HepG2 (cell line): Measurements from ENCODE around the gene ARHGAP35. TPM values are rescaled to one million over a fixed set of nuclear protein-coding genes. Genes with fewer than 3 reads are reported as not detected.
A peak's percentile ranks its signal among the peaks of the same experiment; 100 is the strongest.

Experiments used
- ATF6 ChIP-seq: sonication (generic); formaldehyde crosslinking; conservative IDR thresholded peaks from 2 replicates; pipeline ENCODE4 v1.4.0; 2020; ENCODE audit warnings: missing genetic modification reagents
- MAF1 ChIP-seq: sonication (generic); formaldehyde crosslinking; IDR thresholded peaks from 2 replicates; pipeline ENCODE4 v1.5.0; 2020; ENCODE audit warnings: missing genetic modification reagents, borderline replicate concordance
- NR0B2 ChIP-seq: sonication (generic); formaldehyde crosslinking; IDR thresholded peaks from 2 replicates; pipeline ENCODE4 v1.4.0; 2020; ENCODE audit warnings: mild to moderate bottlenecking, missing genetic modification reagents
- RBFOX2 ChIP-seq: fragments of 200-400 bp; formaldehyde crosslinking; IDR thresholded peaks from 2 replicates; pipeline ENCODE4 v1.6.1; 2017; ENCODE audit warnings: low read depth, mild to moderate bottlenecking, low read length
- RNF2 ChIP-seq: fragments of 450-650 bp; conservative IDR thresholded peaks from 2 replicates; pipeline ENCODE4 v1.6.1; 2016; ENCODE audit warnings: low read depth
- SIX4 ChIP-seq: sonication (generic); formaldehyde crosslinking; IDR thresholded peaks from 2 replicates; pipeline ENCODE4 v1.4.0; 2020; ENCODE audit warnings: missing genetic modification reagents
- SP140L ChIP-seq: sonication (generic); formaldehyde crosslinking; IDR thresholded peaks from 2 replicates; pipeline ENCODE4 v1.4.0; 2020; ENCODE audit warnings: missing genetic modification reagents, borderline replicate concordance
- TCF7L2 ChIP-seq: IDR thresholded peaks from 2 replicates; pipeline ENCODE4 v1.6.1; 2011; ENCODE audit warnings: mild to moderate bottlenecking, low read depth, low read length, moderate library complexity
- TP53 ChIP-seq: sonication (generic); formaldehyde crosslinking; conservative IDR thresholded peaks from 2 replicates; pipeline ENCODE4 v1.4.0; 2020; ENCODE audit warnings: missing genetic modification reagents
- XRCC5 ChIP-seq: fragments of 200-400 bp; formaldehyde crosslinking; optimal IDR thresholded peaks from 2 replicates; pipeline ENCODE3; 2017; ENCODE audit warnings: mild to moderate bottlenecking, low read length
- ZKSCAN5 ChIP-seq: sonication (generic); formaldehyde crosslinking; IDR thresholded peaks from 2 replicates; pipeline ENCODE4 v1.5.1; 2020; ENCODE audit warnings: mild to moderate bottlenecking, missing genetic modification reagents
- ZMYM2 ChIP-seq: sonication (generic); formaldehyde crosslinking; IDR thresholded peaks from 2 replicates; pipeline ENCODE4 v1.8.0; 2022; ENCODE audit warnings: mild to moderate bottlenecking, missing genetic modification reagents
- ZNF580 ChIP-seq: IDR thresholded peaks from 2 replicates; pipeline ENCODE4 v1.6.1; 2016; ENCODE audit warnings: low read depth, borderline replicate concordance
- ZNF660 ChIP-seq: sonication (generic); formaldehyde crosslinking; IDR thresholded peaks from 2 replicates; pipeline ENCODE4 v1.5.1; 2020; ENCODE audit warnings: mild to moderate bottlenecking, low read depth, missing genetic modification reagents, borderline replicate concordance
- ZNF674 ChIP-seq: sonication (generic); formaldehyde crosslinking; IDR thresholded peaks from 2 replicates; pipeline ENCODE4 v1.5.0; 2020; ENCODE audit warnings: low read depth, mild to moderate bottlenecking, missing genetic modification reagents
- polyA plus RNA-seq, 8 experiments: library from polyadenylated mRNA; depleted of rRNA in 3 of 8; stranded (reverse) in 7 of 8; unstranded in 1 of 8; fragments of >200 nt; fragmentation: Illumina TruSeq in 4 of 8; extraction: Trizol in 4 of 8; gene quantifications; 2 replicates each; pipeline versions ENCODE4 v1.2.1 to v1.2.3, GENCODE V29; 2011 to 2016; ENCODE audit warnings: low read depth in 4 of 8, missing spikeins in 1 of 8, mixed read lengths in 1 of 8; ENCODE audit not compliant: insufficient read depth in 1 of 8
- total RNA-seq, 5 experiments: library from RNA; depleted of rRNA; stranded (reverse); fragments of >200 nt; fragmentation: Illumina TruSeq; extraction: Trizol; gene quantifications; 2 replicates each; pipeline ENCODE4 v1.2.3, GENCODE V29; 2016; ENCODE audit warnings: low read depth in 1 of 5
- TF ChIP-seq, protein P1 (sequence below): sonication (generic); formaldehyde crosslinking; IDR thresholded peaks from 2 replicates; pipeline ENCODE4 v1.4.0; 2020; ENCODE audit warnings: missing genetic modification reagents
- TF ChIP-seq, protein P2 (sequence below): sonication (generic); formaldehyde crosslinking; IDR thresholded peaks from 2 replicates; pipeline ENCODE4 v1.4.0; 2020; ENCODE audit warnings: missing genetic modification reagents, low read depth, mild to moderate bottlenecking, borderline replicate concordance
- TF ChIP-seq, protein P3 (sequence below): sonication (generic); formaldehyde crosslinking; IDR thresholded peaks from 2 replicates; pipeline ENCODE4 v1.8.1; 2023; ENCODE audit warnings: missing genetic modification reagents, inconsistent platforms, borderline replicate concordance
- TF ChIP-seq, protein P4 (sequence below): sonication (generic); formaldehyde crosslinking; IDR thresholded peaks from 2 replicates; pipeline ENCODE4 v1.8.1; 2023; ENCODE audit warnings: mild to moderate bottlenecking, moderate library complexity, missing genetic modification reagents

Gene ARHGAP35
- total and polyA plus RNA-seq, 2 of the 13 experiments (the other 11 are each of a cell fraction or from before 2014, with no cell fraction given): 30.1 to 30.2 TPM

GRCh38 chr19:46860125-46860845, 512 bp upstream of the ARHGAP35 start (continued):
- TF ChIP-seq, protein P1, sequence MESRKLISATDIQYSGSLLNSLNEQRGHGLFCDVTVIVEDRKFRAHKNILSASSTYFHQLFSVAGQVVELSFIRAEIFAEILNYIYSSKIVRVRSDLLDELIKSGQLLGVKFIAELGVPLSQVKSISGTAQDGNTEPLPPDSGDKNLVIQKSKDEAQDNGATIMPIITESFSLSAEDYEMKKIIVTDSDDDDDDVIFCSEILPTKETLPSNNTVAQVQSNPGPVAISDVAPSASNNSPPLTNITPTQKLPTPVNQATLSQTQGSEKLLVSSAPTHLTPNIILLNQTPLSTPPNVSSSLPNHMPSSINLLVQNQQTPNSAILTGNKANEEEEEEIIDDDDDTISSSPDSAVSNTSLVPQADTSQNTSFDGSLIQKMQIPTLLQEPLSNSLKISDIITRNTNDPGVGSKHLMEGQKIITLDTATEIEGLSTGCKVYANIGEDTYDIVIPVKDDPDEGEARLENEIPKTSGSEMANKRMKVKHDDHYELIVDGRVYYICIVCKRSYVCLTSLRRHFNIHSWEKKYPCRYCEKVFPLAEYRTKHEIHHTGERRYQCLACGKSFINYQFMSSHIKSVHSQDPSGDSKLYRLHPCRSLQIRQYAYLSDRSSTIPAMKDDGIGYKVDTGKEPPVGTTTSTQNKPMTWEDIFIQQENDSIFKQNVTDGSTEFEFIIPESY (CRISPR knock-in tag): no peak
- TF ChIP-seq ZNF580 (CRISPR knock-in tag) (no peak; the same call in 1 of the 2 replicates), ZKSCAN5 (CRISPR knock-in tag) (no peak), RNF2 (peak; percentile 93; the same call in 1 of the 2 replicates), ZNF674 (CRISPR knock-in tag) (0 out of 2 replicates have a peak, but pooled peaks have one; percentile 23), MAF1 (CRISPR knock-in tag) (0 out of 2 replicates have a peak, but pooled peaks have one; percentile 19), SIX4 (CRISPR knock-in tag) (no peak), ZMYM2 (peak; percentile 41; the same call in 1 of the 2 replicates), NR0B2 (CRISPR knock-in tag) (peak; percentile 62; the same call in 1 of the 2 replicates), TCF7L2 (no peak), ZNF660 (CRISPR knock-in tag) (peak; percentile 84; the same call in 1 of the 2 replicates), TP53 (CRISPR knock-in tag) (no peak), XRCC5 (peak; percentile 39), SP140L (CRISPR knock-in tag) (no peak; the same call in 1 of the 2 replicates), ATF6 (no peak), RBFOX2 (peak; percentile 99)
- TF ChIP-seq, protein P2, sequence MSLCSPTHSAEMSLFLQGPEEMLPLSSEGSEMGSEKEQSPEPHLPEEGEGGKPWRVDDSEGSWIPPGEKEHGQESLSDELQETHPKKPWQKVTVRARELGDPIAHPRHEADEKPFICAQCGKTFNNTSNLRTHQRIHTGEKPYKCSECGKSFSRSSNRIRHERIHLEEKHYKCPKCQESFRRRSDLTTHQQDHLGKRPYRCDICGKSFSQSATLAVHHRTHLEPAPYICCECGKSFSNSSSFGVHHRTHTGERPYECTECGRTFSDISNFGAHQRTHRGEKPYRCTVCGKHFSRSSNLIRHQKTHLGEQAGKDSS (CRISPR knock-in tag): peak; percentile 50; the same call in 1 of the 2 replicates
- TF ChIP-seq, protein P3, sequence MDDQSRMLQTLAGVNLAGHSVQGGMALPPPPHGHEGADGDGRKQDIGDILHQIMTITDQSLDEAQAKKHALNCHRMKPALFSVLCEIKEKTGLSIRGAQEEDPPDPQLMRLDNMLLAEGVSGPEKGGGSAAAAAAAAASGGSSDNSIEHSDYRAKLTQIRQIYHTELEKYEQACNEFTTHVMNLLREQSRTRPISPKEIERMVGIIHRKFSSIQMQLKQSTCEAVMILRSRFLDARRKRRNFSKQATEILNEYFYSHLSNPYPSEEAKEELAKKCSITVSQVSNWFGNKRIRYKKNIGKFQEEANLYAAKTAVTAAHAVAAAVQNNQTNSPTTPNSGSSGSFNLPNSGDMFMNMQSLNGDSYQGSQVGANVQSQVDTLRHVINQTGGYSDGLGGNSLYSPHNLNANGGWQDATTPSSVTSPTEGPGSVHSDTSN (CRISPR knock-in tag): no peak
- TF ChIP-seq, protein P4, sequence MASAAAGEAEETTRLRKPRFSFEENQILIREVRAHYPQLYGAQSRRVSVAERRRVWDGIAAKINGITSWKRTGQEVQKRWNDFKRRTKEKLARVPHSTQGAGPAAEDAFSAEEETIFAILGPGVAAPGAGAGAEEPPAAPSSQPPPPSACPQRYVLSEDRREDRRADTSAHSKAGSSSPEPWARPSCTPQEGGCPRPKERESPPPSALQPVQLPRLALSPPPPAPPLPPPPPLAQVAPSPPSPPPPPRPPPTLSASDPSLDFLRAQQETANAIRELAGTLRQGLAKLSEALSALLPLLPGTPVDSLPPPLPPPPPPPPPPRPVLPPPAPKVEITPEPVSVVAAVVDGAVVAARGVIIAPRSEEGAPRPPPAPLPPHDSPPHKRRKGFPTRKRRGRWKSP: no peak
